ENCODE measurements around the gene KEAP1.

Gene KEAP1

GRCh38 chr19:10517361-10517759 lies 14.2 kb upstream of the KEAP1 start, which contains the start of gene S1PR5:
TSS of gene S1PR5 (minus strand) at chr19:10517447. CDS start at chr19:10515011, 2,436 bp downstream.
- Histone ChIP-seq H3K9me3 (ENCODE audit: control insufficient read depth, insufficient read depth, low read length) (no peaks in the 10 kb centered on the region), H3K36me3 (ENCODE audit: insufficient read depth, low read length) (no peaks in the 10 kb centered on the region), H3K9ac (ENCODE audit: low read depth, low read length) (peak within 1 kb of the TSS; percentile 85), H3K4me1 (ENCODE audit: insufficient read depth, low read length) (0 out of 2 replicates have a peak, but pooled peaks cover 8% of the 10 kb centered on the region)

DNA sequence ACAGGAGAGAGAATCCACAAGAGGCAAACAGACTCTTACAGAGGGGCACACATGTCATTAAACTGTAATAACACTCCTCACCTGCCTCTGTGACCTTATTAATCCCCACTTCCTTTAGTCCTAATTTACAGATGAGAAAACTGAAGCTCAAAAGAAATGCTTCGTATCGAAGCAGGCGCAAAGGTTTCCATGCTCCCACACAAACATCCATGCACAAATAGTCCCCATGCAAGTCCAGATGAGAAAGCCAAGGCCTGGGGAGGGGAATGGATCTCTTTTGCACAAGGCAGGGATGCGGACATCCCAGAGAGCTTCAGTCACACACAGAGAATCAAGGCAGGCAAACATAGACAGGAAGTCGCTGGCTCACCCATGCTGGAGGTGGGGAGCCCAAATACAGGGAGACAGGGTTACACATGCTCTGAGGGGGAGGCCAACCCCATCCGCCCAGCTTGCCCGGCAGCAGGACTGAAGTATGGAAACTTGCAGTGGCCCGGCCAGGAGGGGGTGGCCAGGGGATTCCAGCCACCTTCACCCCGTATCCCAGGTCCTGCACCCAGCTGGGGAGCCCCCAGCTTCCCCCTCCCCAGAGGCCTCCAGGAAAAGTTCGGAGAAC lies 13.6 kb upstream of the KEAP1 start:
- H3K9ac ChIP-seq (ENCODE audit: low read depth, low read length): peak overlapping the region; percentile 85
- H3K36me3 ChIP-seq (ENCODE audit: insufficient read depth, low read length): no peaks in the 10 kb centered on the region
- H3K4me1 ChIP-seq (ENCODE audit: insufficient read depth, low read length): 0 out of 2 replicates have a peak, but pooled peaks cover 8% of the 10 kb centered on the region
- H3K9me3 ChIP-seq (ENCODE audit: control insufficient read depth, insufficient read depth, low read length): no peaks in the 10 kb centered on the region

DNA sequence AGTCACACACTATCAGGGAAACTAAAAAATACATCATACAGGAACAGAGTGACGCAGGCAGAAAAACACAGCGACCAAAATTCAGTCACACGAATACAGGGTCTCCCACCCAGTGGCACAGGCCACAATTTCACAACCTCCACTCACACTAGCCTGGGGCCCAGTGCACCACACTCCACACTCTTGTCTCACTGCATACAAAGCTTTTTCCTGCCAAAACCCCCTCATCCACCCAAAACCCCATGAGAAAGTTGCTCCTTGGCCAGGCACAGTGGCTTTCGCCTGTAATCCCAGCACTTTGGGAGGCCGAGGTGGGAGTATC lies 12.9 kb upstream of the KEAP1 start:
- no peaks in the 10 kb centered on the region for H3K9me3 ChIP-seq (ENCODE audit: control insufficient read depth, insufficient read depth, low read length)
- H3K36me3 ChIP-seq (ENCODE audit: insufficient read depth, low read length): no peaks in the 10 kb centered on the region
- 0 out of 2 replicates have a peak, but pooled peaks cover 8% of the 10 kb centered on the region for H3K4me1 ChIP-seq (ENCODE audit: insufficient read depth, low read length)
- H3K9ac ChIP-seq (ENCODE audit: low read depth, low read length): no peak overlapping the region; the same call in 1 of the 2 replicates

DNA sequence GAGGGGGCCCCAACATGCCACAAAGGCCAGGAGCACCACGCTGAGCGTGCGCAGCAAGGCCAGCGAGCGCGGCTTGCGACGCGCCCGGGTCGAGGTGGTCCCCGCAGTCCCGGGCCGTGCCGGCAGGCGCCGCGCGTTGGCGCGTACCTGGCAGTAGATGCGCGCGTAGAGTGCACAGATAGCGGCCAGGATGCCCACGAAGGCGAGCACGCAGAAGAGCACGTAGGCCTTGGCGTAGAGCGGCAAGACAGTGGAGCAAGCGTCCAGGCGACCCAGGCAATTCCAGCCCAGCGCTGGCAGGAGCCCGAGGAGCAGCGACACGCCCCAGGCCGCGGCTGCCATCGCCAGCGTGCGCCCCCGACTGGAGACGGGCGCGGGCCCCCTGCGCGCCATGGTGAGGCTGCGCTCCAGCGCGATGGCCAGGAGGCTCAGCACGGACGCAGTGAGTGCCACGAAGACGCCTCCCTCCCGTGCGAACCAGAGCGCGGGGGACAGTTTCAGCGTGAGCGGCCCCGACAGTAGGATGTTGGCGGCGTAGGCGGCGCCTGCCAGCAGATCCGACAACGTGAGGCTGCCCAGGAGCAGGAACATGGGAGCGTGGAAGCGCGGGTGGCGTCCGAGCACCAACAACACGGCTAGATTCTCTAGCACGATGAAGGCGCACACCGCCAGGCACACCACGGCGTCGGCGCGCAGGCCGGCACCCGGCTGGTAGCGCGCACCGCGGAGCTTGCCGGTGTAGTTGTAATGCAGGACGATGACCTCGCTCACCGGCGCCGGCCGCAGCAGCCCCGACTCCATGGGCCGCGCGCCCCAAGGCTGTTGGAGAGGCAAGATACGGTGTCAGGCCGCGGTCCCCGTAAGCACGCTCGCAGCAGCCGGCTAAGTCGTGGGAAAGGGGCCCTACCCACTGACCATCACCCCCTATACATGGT lies 11.3 kb upstream of the KEAP1 start:
- Histone ChIP-seq H3K9ac (ENCODE audit: low read depth, low read length) (peak overlapping the region; percentile 50; the same call in 1 of the 2 replicates), H3K36me3 (ENCODE audit: insufficient read depth, low read length) (no peaks in the 10 kb centered on the region), H3K9me3 (ENCODE audit: control insufficient read depth, insufficient read depth, low read length) (no peaks in the 10 kb centered on the region), H3K4me1 (ENCODE audit: insufficient read depth, low read length) (0 out of 2 replicates have a peak, but pooled peaks cover 8% of the 10 kb centered on the region)

- Histone ChIP-seq H3K36me3 (ENCODE audit: insufficient read depth, low read length) (no peaks in the 10 kb centered on the region), H3K4me1 (ENCODE audit: insufficient read depth, low read length) (0 out of 2 replicates have a peak, but pooled peaks cover 8% of the 10 kb centered on the region)
Measured at GRCh38 chr19:10513223-10513622, 10.1 kb upstream of the KEAP1 start.

DNA sequence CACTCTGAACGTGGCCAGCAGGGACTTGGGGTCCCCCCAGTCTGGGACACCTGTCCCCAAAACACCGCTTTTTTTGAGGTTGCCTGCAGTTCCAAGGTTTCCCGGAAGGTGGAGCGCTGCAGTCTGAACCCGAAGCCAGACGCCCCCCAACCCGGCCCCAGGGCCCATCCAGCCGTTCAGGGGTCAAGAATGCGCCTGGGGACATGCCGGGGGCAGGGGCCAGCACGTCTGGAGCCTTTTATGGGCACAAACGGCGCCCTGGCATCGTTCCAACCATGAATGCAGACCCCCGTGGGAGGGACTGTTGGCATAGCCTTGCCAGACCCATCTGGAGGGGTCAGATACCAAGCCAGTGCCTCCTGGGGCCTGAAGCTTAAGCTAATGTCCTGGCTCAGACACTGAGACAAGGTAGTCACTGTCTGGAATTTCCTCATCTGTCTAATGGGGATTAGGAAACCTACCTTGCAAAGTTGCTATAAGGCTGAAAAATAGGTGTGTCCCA lies 7.2 kb upstream of the KEAP1 start:
- Histone ChIP-seq H3K4me1 (ENCODE audit: insufficient read depth, low read length) (0 out of 2 replicates have a peak, but pooled peaks cover 2% of the 10 kb centered on the region), H3K36me3 (ENCODE audit: insufficient read depth, low read length) (no peaks in the 10 kb centered on the region), H3K9me3 (ENCODE audit: control insufficient read depth, insufficient read depth, low read length) (no peaks in the 10 kb centered on the region), H3K9ac (ENCODE audit: low read depth, low read length) (no peak overlapping the region)

More at GRCh38 chr19:10513223-10513622, 10.1 kb upstream of the KEAP1 start:
- H3K9me3 ChIP-seq (ENCODE audit: control insufficient read depth, insufficient read depth, low read length): no peaks in the 10 kb centered on the region
- H3K9ac ChIP-seq (ENCODE audit: low read depth, low read length): no peak overlapping the region

- H3K9me3 ChIP-seq (ENCODE audit: control insufficient read depth, insufficient read depth, low read length): no peaks in the 10 kb centered on the region
- H3K36me3 ChIP-seq (ENCODE audit: insufficient read depth, low read length): no peaks in the 10 kb centered on the region
- H3K4me1 ChIP-seq (ENCODE audit: insufficient read depth, low read length): 0 out of 2 replicates have a peak, but pooled peaks cover 2% of the 10 kb centered on the region
- no peak overlapping the region for H3K9ac ChIP-seq (ENCODE audit: low read depth, low read length)
Measured at GRCh38 chr19:10508707-10509106, 5.6 kb upstream of the KEAP1 start.

DNA sequence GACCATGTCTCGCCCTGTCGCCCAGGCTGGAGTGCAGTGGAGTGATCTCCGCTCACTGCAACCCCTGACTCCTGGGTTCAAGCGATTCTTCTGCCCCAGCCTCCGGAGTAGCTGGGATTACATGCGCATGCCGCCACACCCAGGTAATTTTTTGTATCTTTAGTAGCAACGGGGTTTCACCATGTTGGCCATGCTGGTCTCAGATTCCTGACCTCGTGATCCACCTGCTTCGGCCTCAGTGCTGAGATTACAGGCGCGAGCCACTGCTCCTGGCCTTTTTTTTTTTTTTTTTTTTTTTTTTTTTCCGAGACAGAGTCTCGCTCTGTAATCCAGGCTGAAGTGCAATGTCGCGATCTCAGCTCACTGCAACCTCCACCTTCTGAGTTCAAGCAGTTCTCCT lies 4.9 kb upstream of the KEAP1 start:
- Histone ChIP-seq H3K4me1 (ENCODE audit: insufficient read depth, low read length) (no peaks in the 10 kb centered on the region), H3K9me3 (ENCODE audit: control insufficient read depth, insufficient read depth, low read length) (no peaks in the 10 kb centered on the region), H3K36me3 (ENCODE audit: insufficient read depth, low read length) (no peaks in the 10 kb centered on the region), H3K9ac (ENCODE audit: low read depth, low read length) (no peak overlapping the region)

GRCh38 chr19:10505583-10506229 lies 2.5 kb upstream of the KEAP1 start:
- Histone ChIP-seq H3K4me1 (ENCODE audit: insufficient read depth, low read length) (peaks cover 3% of the 10 kb centered on the region; the same call in 1 of the 2 replicates), H3K9ac (ENCODE audit: low read depth, low read length) (no peak overlapping the region; the same call in 1 of the 2 replicates), H3K36me3 (ENCODE audit: insufficient read depth, low read length) (no peaks in the 10 kb centered on the region), H3K9me3 (ENCODE audit: control insufficient read depth, insufficient read depth, low read length) (no peaks in the 10 kb centered on the region)

- H3K9me3 ChIP-seq (ENCODE audit: control insufficient read depth, insufficient read depth, low read length): no peaks in the 10 kb centered on the region
Measured at GRCh38 chr19:10502524-10503001, 593 bp downstream of the KEAP1 start.

DNA sequence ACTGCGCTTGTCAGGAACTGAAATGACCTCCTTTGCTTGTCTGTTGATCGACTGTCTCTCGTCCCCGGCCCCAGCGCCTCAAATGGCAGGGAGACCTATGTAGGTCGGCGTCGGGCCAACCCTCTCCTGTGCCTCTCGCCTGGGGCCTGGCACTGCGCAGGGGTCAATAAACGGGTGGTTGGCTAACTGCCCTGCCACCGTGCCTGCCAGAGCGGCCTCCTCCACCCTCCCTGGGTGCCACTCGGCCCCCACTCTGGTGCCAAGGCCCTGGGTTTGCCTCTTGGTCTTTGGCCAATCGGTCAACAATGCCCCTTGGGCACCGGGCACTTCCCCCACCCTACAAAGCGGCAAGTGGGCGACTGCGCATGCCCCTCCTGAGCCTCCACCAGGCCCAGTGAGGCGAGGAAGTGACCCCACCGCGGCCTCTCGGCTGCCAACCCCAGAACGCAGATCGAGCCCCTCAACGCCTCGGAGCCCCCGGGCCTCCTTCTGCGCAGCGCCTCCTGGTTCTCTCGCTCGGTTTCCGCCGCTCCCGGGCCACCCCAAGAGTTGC lies 1.1 kb downstream of the KEAP1 start:
- no peaks in the 10 kb centered on the region for H3K9me3 ChIP-seq (ENCODE audit: control insufficient read depth, insufficient read depth, low read length)
- H3K36me3 ChIP-seq (ENCODE audit: insufficient read depth, low read length): peaks cover 4% of the 10 kb centered on the region; the same call in 1 of the 2 replicates
- peak overlapping the region; percentile 91 for H3K9ac ChIP-seq (ENCODE audit: low read depth, low read length)
- H3K4me1 ChIP-seq (ENCODE audit: insufficient read depth, low read length): peaks cover 15% of the 10 kb centered on the region; the same call in 1 of the 2 replicates

More at GRCh38 chr19:10502524-10503001, 593 bp downstream of the KEAP1 start:
- Histone ChIP-seq H3K9ac (ENCODE audit: low read depth, low read length) (peak overlapping the region; percentile 91), H3K36me3 (ENCODE audit: insufficient read depth, low read length) (0 out of 2 replicates have a peak, but pooled peaks cover 4% of the 10 kb centered on the region), H3K4me1 (ENCODE audit: insufficient read depth, low read length) (peaks cover 15% of the 10 kb centered on the region; the same call in 1 of the 2 replicates)

GRCh38 chr19:10500247-10500592 lies 2.9 kb downstream of the KEAP1 start:
- H3K4me1 ChIP-seq (ENCODE audit: insufficient read depth, low read length): peaks cover 15% of the 10 kb centered on the region; the same call in 1 of the 2 replicates
- H3K9me3 ChIP-seq (ENCODE audit: control insufficient read depth, insufficient read depth, low read length): no peaks in the 10 kb centered on the region
- H3K36me3 ChIP-seq (ENCODE audit: insufficient read depth, low read length): peaks cover 8% of the 10 kb centered on the region
- H3K9ac ChIP-seq (ENCODE audit: low read depth, low read length): no peak overlapping the region

- H3K9me3 ChIP-seq (ENCODE audit: control insufficient read depth, insufficient read depth, low read length): no peaks in the 10 kb centered on the region
- H3K36me3 ChIP-seq (ENCODE audit: insufficient read depth, low read length): peaks cover 8% of the 10 kb centered on the region
- peaks cover 15% of the 10 kb centered on the region; the same call in 1 of the 2 replicates for H3K4me1 ChIP-seq (ENCODE audit: insufficient read depth, low read length)
- H3K9ac ChIP-seq (ENCODE audit: low read depth, low read length): no peak overlapping the region
Measured at GRCh38 chr19:10499550-10500246, 3.5 kb downstream of the KEAP1 start.
